Islet precursor cell (in vitro differentiated cells): Measurements from ENCODE around the gene KNL1.
"Not testable (repeated sequence)": the region's sequence is repeated elsewhere in the genome, so short reads cannot be mapped to it uniquely, and the experiment has no call there.

Experiments
- DNase-seq: peaks from one replicate; pipeline ENCODE4 v3.0.0-alpha.2; 2018

The KNL1 gene

GRCh38 chr15:40593588-40594428 is at the start of gene KNL1:
TSS of gene KNL1 (plus strand) at chr15:40594249. CDS start at chr15:40602932, 8,683 bp downstream.
- peak; percentile 97 for DNase-seq

DNA sequence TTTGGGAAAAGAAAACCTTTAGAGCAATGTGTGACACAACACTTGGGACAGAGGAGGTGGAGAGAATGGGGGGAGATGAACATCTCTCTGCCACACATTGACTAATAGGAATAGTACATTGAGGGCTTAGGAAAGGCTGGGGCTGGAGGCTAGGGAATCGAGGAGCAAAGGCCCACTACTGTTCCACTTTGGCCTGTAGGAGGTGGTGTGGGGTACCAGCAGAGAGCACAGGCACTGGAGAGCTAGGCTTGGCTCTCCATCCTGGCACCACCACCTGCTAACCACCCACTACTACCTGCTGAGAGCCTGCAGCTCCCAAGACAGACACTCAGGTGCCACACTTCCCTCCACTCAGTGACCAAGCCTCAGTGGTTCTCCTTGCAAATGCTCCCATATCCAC is 48.6 kb upstream of the KNL1 start:
- DNase-seq, result peak; percentile 38

DNA sequence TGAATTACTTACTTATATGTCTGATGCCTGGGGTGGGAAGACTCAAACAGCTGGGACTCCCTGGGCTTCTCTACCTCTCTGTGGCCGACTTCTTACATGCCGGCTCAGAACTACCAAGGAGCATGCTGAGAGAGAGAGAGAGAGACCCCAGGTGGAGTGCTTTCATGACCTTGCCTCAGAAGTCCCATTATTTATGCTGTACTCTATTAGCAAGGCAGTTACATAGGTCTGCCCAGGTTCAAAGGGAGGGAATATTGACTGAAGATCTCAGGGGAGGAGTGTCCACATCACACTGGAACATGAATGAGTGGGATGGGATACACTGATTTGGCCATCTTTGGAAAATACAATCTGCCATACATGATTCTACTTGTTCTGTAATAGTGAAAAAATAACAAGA is 45.4 kb upstream of the KNL1 start:
- DNase-seq, result peak; percentile 18

DNA sequence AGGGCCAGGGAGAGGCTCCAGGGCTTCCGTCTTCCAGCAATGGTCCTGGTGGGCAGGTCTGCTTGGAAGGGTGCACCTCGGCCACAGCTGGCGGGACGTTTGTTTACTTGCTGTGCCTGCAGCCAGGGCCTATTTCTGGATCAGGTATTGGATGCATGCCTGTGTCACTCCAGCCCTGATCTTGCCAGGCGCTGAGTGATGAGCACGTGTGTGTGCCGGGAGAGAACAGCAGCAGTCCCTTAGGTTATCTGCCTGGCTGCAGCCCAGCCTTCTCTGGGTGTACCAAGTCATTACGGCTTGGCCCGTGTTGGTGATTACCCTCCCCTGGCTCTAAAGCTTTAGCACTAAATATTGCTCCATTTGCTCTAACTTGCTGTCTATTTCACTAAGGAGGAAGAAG is 44.2 kb upstream of the KNL1 start:
- DNase-seq, result peak; percentile 31

DNA sequence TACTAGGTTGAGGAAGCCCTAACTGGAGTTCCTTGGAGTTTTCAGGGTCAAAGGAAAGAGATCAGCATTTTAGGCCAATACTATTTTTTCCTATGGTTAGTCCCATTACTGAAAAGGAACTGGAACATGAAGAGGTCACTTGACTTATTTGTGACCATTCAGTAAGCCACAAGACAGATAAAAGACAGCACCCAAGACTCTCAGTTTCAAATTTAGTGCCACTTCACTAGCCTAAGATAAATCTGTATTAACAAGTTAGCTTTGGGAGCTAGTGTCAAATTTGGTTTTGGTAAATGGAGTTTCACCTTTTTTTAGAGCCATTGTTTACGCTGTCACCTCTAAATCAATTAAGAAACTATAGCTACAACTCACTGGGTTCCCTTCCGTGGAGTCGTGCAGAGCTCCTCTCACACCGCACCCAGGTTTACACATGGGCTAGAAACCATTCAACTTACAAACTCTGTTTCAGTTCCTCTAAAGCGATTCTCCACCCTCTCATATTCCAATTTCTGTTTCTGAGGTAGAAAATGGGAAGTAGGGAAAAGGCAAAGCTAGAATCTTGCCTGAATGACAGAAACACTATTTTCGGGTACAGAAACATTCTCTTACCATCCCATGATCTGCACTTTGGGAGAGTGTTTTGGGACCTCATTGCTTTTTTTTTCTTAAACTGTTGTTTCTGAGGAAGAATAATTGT is 43.6 kb upstream of the KNL1 start:
- DNase-seq, result no peak

DNA sequence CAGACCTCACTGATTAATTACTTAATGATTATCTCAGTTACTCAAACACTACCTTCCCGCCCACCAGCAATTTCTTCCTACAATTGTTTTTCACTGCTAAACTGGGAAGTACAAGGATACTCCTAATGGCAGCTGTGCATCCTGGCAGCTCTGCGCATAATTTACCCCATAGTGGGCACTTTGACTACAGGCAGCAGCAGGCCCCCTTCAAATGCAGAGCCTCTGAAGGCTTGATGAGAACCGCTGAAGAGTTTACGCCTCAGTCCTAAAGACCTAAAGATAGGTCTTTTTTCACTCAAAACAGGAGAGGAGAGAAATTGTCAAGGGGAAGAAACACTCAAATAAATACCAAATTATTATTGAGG is 39.9 kb upstream of the KNL1 start:
- DNase-seq, result no peak

- no peak for DNase-seq
Observed at GRCh38 chr15:40555876-40556275, 38.2 kb upstream of the KNL1 start.

DNA sequence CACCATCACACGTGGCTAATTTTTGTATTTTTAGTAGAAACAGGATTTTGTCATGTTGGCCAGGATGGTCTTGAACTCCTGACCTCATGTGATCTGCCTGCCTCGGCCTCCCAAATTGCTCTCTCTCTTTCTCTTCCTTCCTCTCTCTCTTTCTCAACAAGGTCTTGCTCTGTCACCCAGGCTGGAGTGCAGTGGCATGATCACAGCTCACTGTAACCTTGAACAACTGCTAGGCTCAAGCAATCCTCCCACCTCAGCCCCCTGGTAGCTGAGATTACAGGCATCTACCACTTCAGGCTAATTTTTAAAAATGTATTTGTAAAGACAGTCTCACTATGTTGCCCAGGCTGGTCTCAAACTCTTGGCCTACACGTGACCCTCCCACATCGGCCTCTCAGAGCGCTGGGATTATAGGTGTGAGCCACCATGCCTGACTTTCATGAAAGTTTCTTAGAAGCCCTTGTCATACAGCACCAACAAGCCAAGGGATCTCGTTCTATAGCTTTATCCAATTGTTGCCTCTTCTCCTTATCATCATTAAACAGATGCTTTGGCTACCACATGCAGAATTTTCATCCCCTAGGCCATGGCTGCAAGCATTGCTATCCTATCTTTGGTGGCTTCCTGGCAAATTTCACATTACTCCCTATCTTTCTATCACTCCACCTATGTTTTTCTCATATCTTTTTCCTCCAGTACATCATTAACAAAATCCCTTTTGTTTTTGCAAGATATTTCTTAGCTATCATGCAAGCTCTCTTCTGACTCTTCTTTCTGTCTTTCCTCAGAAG is 34.9 kb upstream of the KNL1 start:
- DNase-seq, result no peak

GRCh38 chr15:40562691-40563090 is 31.4 kb upstream of the KNL1 start:
- no peak for DNase-seq

DNA sequence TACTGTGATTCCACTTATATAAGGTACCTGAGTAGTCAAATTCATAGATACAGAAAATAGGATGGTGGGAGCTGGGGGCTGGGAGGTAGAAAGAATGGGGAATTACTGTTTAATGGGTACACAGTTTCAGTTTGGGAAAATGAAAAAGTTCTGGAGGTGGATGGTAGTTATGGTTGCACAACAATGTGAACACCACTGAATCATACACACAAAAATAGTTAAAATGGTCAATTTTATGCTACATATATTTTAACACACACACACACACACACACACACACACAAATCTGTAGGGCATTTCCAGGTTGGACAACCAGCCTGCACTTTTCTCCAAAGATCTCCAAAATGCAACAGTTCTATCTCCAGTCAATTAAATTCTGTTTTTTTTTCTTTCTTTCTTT is 30.6 kb upstream of the KNL1 start:
- no peak for DNase-seq

- peak; percentile 100 for DNase-seq
Observed at GRCh38 chr15:40564591-40565332, 29.3 kb upstream of the KNL1 start, which contains the start of gene CCDC32. TSS of gene CCDC32 (minus strand) at chr15:40565042. CDS start at chr15:40563015, 2,027 bp downstream.

DNA sequence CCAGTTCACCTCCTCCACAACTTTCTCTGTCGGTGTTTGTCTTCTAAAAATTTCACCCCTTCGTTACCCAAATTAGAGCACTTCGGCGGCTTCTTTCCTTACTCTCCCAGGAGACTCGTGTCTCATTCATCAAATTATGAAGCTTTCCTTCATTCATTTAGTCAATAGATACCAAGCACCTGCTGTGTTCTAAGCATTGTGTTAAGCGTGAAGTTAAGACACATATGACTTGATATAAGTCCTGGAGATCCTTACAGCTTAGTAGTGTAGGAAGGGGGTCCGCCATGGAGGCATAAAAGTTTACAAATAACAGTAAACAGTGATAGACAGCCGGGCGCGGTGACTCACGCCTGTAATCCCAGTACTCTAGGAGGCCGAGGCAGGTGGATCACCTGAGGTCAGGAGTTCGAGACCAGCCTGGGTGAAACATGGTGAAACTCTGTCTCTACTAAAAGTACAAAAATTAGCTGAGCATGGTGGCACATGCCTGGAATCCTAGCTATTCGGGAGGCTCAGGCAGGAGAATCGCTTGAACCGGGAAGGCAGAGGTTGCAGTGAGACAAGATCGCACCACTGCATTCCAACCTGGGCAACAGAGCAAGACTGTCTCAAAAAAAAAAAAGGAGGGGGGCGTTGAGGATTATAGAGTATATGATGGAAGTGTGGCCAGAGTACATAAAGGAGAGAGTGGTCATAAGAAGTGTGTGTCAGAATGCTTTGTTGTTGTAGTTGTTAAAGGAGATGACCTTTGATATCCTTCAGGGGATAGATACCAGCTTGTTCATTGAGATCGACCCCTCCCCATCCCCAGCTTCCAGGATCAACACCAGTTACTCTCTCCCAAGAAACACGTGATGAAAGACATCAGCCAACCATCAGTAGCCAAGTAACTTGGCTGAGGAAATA is 28.5 kb upstream of the KNL1 start:
- DNase-seq, result no peak

- peak; percentile 71 for DNase-seq
Observed at GRCh38 chr15:40567111-40567510, 26.9 kb upstream of the KNL1 start.

GRCh38 chr15:40569129-40569953 is 24.7 kb upstream of the KNL1 start, which contains the start of gene RPUSD2:
TSS of gene RPUSD2 (plus strand) at chr15:40569299. CDS start at chr15:40569338, 39 bp downstream.
- DNase-seq, result peak; percentile 96

GRCh38 chr15:40575113-40575512 is 18.9 kb upstream of the KNL1 start:
- no peak for DNase-seq

DNA sequence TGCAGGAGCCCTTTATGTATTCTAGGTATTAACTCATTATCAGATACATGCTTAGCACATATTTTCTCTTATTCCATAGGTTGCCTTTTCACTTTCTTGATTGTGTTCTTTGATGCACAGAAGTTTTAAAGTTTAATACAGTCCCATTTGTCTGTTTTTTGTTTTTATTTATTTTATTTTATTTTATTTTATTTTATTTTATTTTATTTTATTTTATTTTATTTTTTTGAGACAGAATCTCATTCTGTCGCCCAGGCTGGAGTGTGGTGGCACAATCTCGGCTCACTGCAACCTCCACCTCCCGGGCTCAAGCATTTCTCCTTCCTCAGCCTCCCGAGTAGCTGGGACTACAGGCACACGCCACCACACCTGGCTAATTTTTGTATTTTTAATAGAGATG is 17.1 kb upstream of the KNL1 start:
- not testable (repeated sequence) for DNase-seq

DNA sequence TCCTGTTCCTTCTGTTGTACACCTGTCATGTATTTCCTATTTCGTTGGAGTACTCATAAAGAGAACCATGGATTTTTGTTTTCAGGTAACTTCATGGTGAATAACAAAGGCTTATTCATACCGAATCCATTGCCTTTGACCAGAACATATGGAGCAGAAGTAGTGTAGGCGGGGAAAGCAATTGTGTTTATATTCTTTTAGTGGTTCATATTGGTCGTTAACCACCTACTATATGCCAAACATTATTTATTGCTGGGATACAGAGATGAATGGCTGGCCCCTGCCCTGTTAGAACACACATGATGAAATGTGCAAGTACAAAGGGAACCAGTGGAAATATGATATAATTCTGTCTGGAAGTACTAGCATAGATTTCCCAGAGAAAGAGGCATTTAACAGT is 15.2 kb upstream of the KNL1 start:
- no peak for DNase-seq

GRCh38 chr15:40581796-40582195 is 12.3 kb upstream of the KNL1 start:
- DNase-seq, result not testable (repeated sequence)

DNA sequence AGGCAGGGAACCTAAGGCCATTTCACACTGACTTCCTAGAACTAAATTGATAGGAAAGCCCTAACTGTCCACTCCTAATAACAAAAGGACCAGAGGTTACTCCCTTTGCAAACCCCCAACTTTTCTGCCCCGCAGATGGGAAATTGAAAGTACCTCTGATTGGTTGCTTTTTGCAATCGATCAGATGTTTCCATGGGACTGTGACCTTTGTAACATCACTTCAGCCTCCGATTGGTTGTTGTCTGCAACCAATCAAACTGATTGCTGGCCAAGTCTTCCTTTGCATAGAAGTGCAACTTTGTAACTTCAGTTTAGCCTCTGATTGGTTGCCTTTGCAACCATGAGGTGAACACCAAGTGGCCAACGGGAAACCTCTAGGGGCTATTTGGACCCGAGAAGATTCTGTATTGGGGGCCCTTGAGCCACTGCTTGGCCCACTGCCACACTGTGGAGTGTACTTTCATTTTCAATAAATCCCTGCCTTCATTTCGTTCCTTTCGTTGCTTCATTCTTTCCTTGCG is 11.3 kb upstream of the KNL1 start:
- DNase-seq, result no peak

DNA sequence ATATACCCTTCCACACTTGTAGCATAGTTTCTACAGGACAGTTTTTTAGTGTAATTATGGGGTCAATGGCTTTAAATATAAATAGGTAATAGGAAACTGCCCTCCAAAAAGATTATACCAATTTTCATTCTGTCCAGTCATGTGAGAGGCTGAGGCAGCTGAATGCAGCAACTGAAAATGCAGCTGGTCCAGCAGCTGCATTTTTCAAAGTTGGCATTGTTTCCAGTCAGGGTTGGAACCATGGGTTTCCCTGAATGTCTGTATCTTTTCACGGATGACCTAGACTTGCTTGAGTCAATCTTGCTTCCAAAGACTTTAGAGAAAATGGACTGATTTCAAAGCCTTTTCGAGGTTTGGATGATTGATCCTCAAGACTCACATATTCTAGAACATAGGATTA is 9.9 kb upstream of the KNL1 start:
- DNase-seq, result no peak
